Thyroid gland (tissue), 4 donors: ENCODE data around the gene MCEMP1. TPM values are rescaled to one million over a fixed set of nuclear protein-coding genes. Genes with fewer than 3 reads are reported as not detected.

Source experiments
- DNase-seq, 2 donors: peaks; one replicate each; pipeline ENCODE4 v3.0.0-alpha.2; 2019
- H3K27ac ChIP-seq, 3 donors: fragments of 200-600 bp; sonication (generic); 1 replicate in 2 of 3; 2 replicates in 1 of 3; pipeline ENCODE4 v1.5.1; 2016 to 2019; ENCODE audit warnings: mild to moderate bottlenecking in 1 of 3, moderate library complexity in 1 of 3
- H3K27me3 ChIP-seq: fragments of 200-600 bp; sonication (generic); one replicate; pipeline ENCODE4 v1.5.1; 2019
- H3K36me3 ChIP-seq, 2 donors: fragments of 200-600 bp; sonication (generic); one replicate each; pipeline ENCODE4 v1.5.1; 2016 to 2019
- H3K4me1 ChIP-seq, 2 donors: fragments of 200-600 bp; sonication (generic); one replicate each; pipeline ENCODE4 v1.5.1; 2017 to 2019
- H3K4me3 ChIP-seq, 3 donors: fragments of 200-600 bp; sonication (generic); replicated peaks in 1 of 3; 1 replicate in 2 of 3; 2 replicates in 1 of 3; pipeline ENCODE4 v1.5.1; 2016; ENCODE audit warnings: mild to moderate bottlenecking in 1 of 3
- H3K9me3 ChIP-seq: fragments of 200-600 bp; sonication (generic); one replicate; pipeline ENCODE4 v1.5.1; 2017
- CTCF ChIP-seq, 6 experiments: fragments of 200-600 bp in 3 of 6; fragments of 450-650 bp in 3 of 6; sonication (generic) in 3 of 6; IDR thresholded peaks; one replicate each; pipeline ENCODE4 v1.5.1; 2016 to 2019; ENCODE audit warnings: antibody characterized with exemption in 6 of 6, mild to moderate bottlenecking in 2 of 6, inconsistent platforms in 1 of 6, moderate library complexity in 1 of 6
- POLR2A ChIP-seq, 2 donors: fragments of 450-650 bp; IDR thresholded peaks; one replicate each; pipeline ENCODE4 v1.6.1; 2017; ENCODE audit warnings: antibody characterized with exemption in 2 of 2, mild to moderate bottlenecking in 2 of 2, moderate library complexity in 1 of 2
- WGBS, 2 donors: methylation state at CpG; one replicate each; pipeline ENCODE4 v1.1.5; 2017; 5-methylcytosine and 5-hydroxymethylcytosine counted together
- intact Hi-C: fragments of 100-400 bp; cut with DNase I; formaldehyde crosslinking; loops from one replicate; pipeline ENCODE4 v1.15.1; 2023
- total RNA-seq, 4 donors: library from RNA; depleted of rRNA; stranded (reverse); fragments of >200 nt; gene quantifications; one replicate each; pipeline ENCODE4 v1.2.3, GENCODE V29; 2016

MCEMP1 gene
- total RNA-seq, 4 donors from 2014 or later: 0.54 to 1.7 TPM; not detected in 2

- TF ChIP-seq CTCF (IDR thresholded peaks at IDR 0.05): no peak
- no peak for TF ChIP-seq POLR2A (IDR thresholded peaks at IDR 0.05)
- 21 to 28% methylated on average over 7 to 8 of the region's 9 CpGs for WGBS, 2 donors
- Histone ChIP-seq H3K9me3 (no peaks in the 10 kb centered on the region), H3K4me3 (no peak overlapping the region), H3K27ac (no peak overlapping the region), H3K4me1 (no peaks in the 10 kb centered on the region), H3K36me3 (no peaks in the 10 kb centered on the region), H3K27me3 (no peaks in the 10 kb centered on the region)
- intact Hi-C loops: no loop called here
- DNase-seq: no peak
Observed at GRCh38 chr19:7670790-7671189, 6.1 kb upstream of the MCEMP1 start.

- no peak overlapping the region for H3K27ac ChIP-seq
- no peak for TF ChIP-seq CTCF (IDR thresholded peaks at IDR 0.05)
- no peak for TF ChIP-seq POLR2A (IDR thresholded peaks at IDR 0.05)
- H3K27me3 ChIP-seq: no peaks in the 10 kb centered on the region
- no peaks in the 10 kb centered on the region for H3K4me1 ChIP-seq
- H3K9me3 ChIP-seq: no peaks in the 10 kb centered on the region
- 37 to 46% methylated on average over 4 to 8 of the region's 9 CpGs for WGBS, 2 donors
- H3K4me3 ChIP-seq: no peak overlapping the region
- no peaks in the 10 kb centered on the region for H3K36me3 ChIP-seq
- intact Hi-C loops: no loop called here
- DNase-seq: no peak
Observed at GRCh38 chr19:7672522-7672921, 4.4 kb upstream of the MCEMP1 start.

- H3K27me3 ChIP-seq: no peaks in the 10 kb centered on the region
- intact Hi-C loops: no loop called here
- 61% methylated on average over 19 to 21 of the region's 21 CpGs for WGBS, 2 donors
- no peaks in the 10 kb centered on the region for H3K36me3 ChIP-seq
- H3K27ac ChIP-seq: no peak overlapping the region
- DNase-seq: peak; percentile 32 to 35
- no peaks in the 10 kb centered on the region for H3K9me3 ChIP-seq
- no peaks in the 10 kb centered on the region for H3K4me1 ChIP-seq
- TF ChIP-seq POLR2A (IDR thresholded peaks at IDR 0.05) (no peak), CTCF (IDR thresholded peaks at IDR 0.05) (no peak)
- no peak overlapping the region for H3K4me3 ChIP-seq
Observed at GRCh38 chr19:7674010-7675005, 2.6 kb upstream of the MCEMP1 start.

GRCh38 chr19:7676376-7676775 lies 514 bp upstream of the MCEMP1 start:
- Histone ChIP-seq H3K27ac (no peak overlapping the region), H3K4me1 (peaks cover under 1 to 2% of the 10 kb centered on the region in 2 donors), H3K27me3 (no peaks in the 10 kb centered on the region), H3K36me3 (no peaks in the 10 kb centered on the region), H3K9me3 (no peaks in the 10 kb centered on the region), H3K4me3 (no peak overlapping the region)
- intact Hi-C loops: no loop called here
- no peak for TF ChIP-seq POLR2A (IDR thresholded peaks at IDR 0.05)
- no peak for TF ChIP-seq CTCF (IDR thresholded peaks at IDR 0.05)
- DNase-seq: no peak
- 37 to 42% methylated on average over 7 of the region's 7 CpGs for WGBS, 2 donors

- intact Hi-C loops: no loop called here
- TF ChIP-seq CTCF (IDR thresholded peaks at IDR 0.05) (no peak), POLR2A (IDR thresholded peaks at IDR 0.05) (no peak)
- no peaks in the 10 kb centered on the region for H3K27me3 ChIP-seq
- H3K36me3 ChIP-seq: peaks cover 0 to 5% of the 10 kb centered on the region in 2 donors
- H3K4me1 ChIP-seq: peaks cover 6 to 9% of the 10 kb centered on the region in 2 donors
- H3K27ac ChIP-seq: no peak overlapping the region
- H3K4me3 ChIP-seq: no peak overlapping the region
- WGBS, 2 donors: 56 to 60% methylated on average over 12 of the region's 12 CpGs
- DNase-seq: no peak
- H3K9me3 ChIP-seq: no peaks in the 10 kb centered on the region
Observed at GRCh38 chr19:7677669-7678311, 900 bp downstream of the MCEMP1 start.
